H1 (cell line): Measurements from ENCODE around the gene HMCN2. TPM values are rescaled to one million over a fixed set of nuclear protein-coding genes. Genes with fewer than 3 reads are reported as not detected.

ENCODE experiments used
- CTCF ChIA-PET: fragments of 300-600 bp; sonication (Branson Sonifier 250); formaldehyde crosslinking; loops from one replicate; lab custom pipeline; 2021; ENCODE audit not compliant: partially characterized antibody; lab: Charles Lee
- POLR2A ChIA-PET: fragments of 300-600 bp; sonication (Branson Sonifier 250); formaldehyde crosslinking; loops from one replicate; lab custom pipeline; 2021; ENCODE audit warnings: inconsistent platforms; ENCODE audit not compliant: partially characterized antibody; lab: Charles Lee
- DNase-seq, 2 experiments: peaks; one replicate each; pipeline versions ENCODE4 v3.0.0 to v3.0.0-alpha.2; 2010 to 2022; ENCODE audit warnings: low spot score in 2 of 2, low read depth in 1 of 2, mixed read lengths in 1 of 2
- FAIRE-seq: peaks from 2 replicates; lab custom pipeline; 2011; peaks lifted over from hg19 to GRCh38; lab: Jason Lieb, UNC
- H2AFZ ChIP-seq: 2 replicates; pipeline ENCODE4 v1.8.1; 2012; ENCODE audit warnings: low read length, inconsistent platforms
- H2AK5ac ChIP-seq: 2 replicates; pipeline ENCODE4 v1.6.1; 2013; ENCODE audit warnings: low read depth, low read length
- H2BK120ac ChIP-seq: replicated peaks from 2 replicates; pipeline ENCODE3; 2013; ENCODE audit warnings: low read depth, low read length, inconsistent platforms
- H2BK12ac ChIP-seq: 2 replicates; pipeline ENCODE4 v1.6.1; 2013; ENCODE audit warnings: low read depth, low read length
- H2BK15ac ChIP-seq: 2 replicates; pipeline ENCODE4 v1.6.1; 2013; ENCODE audit warnings: low read length
- H2BK20ac ChIP-seq: 2 replicates; pipeline ENCODE4 v1.6.1; 2013; ENCODE audit warnings: low read length
- H2BK5ac ChIP-seq: 2 replicates; pipeline ENCODE4 v1.6.1; 2013; ENCODE audit warnings: low read depth, low read length
- H3K14ac ChIP-seq: 2 replicates; pipeline ENCODE4 v1.6.1; 2013; ENCODE audit warnings: inconsistent platforms; ENCODE audit not compliant: insufficient read length
- H3K18ac ChIP-seq: 2 replicates; pipeline ENCODE4 v1.6.1; 2013; ENCODE audit warnings: low read length; ENCODE audit errors: extremely low read depth
- H3K23ac ChIP-seq: 2 replicates; pipeline ENCODE4 v1.6.1; 2013; ENCODE audit warnings: inconsistent platforms; ENCODE audit not compliant: insufficient read length
- H3K23me2 ChIP-seq: 2 replicates; pipeline ENCODE4 v1.6.1; 2013; ENCODE audit warnings: low read depth, low read length
- H3K27ac ChIP-seq: 2 replicates; pipeline ENCODE4 v1.6.1; 2011; ENCODE audit warnings: low read depth, low read length, inconsistent platforms
- H3K27me3 ChIP-seq, 4 experiments: replicated peaks in 1 of 4; 1 replicate in 1 of 4; 2 replicates in 3 of 4; pipeline versions ENCODE4 v1.6.1 to v1.8.1; 2011 to 2013; ENCODE audit warnings: low read length in 3 of 4, mild to moderate bottlenecking in 3 of 4, inconsistent platforms in 2 of 4, mixed read lengths in 2 of 4, moderate library complexity in 1 of 4; ENCODE audit not compliant: control insufficient read depth in 3 of 4, insufficient read depth in 3 of 4; ENCODE audit errors: extremely low read depth in 1 of 4
- H3K36me3 ChIP-seq, 4 experiments: 2 replicates each; pipeline versions ENCODE4 v1.6.1 to v1.8.1; 2011 to 2013; ENCODE audit warnings: mild to moderate bottlenecking in 4 of 4, low read length in 3 of 4, moderate library complexity in 2 of 4, control low read depth in 1 of 4, inconsistent platforms in 1 of 4; ENCODE audit not compliant: insufficient read depth in 4 of 4, control insufficient read depth in 2 of 4
- H3K4ac ChIP-seq: replicated peaks from 2 replicates; pipeline ENCODE3; 2013; ENCODE audit warnings: low read length, low read depth, mixed read lengths, inconsistent platforms; ENCODE audit not compliant: insufficient read length
- H3K4me1 ChIP-seq, 4 experiments: replicated peaks in 1 of 4; 1 replicate in 1 of 4; 2 replicates in 3 of 4; pipeline versions ENCODE4 v1.6.1 to v1.8.1; 2011 to 2013; ENCODE audit warnings: low read length in 3 of 4, inconsistent platforms in 2 of 4, mixed read lengths in 1 of 4; ENCODE audit not compliant: insufficient read depth in 4 of 4, control insufficient read depth in 3 of 4
- H3K4me2 ChIP-seq, 2 experiments: 2 replicates each; pipeline versions ENCODE4 v1.6.1 to v1.8.1; 2011 to 2013; ENCODE audit warnings: low read depth in 2 of 2, low read length in 2 of 2, control low read depth in 1 of 2, inconsistent platforms in 1 of 2, mild to moderate bottlenecking in 1 of 2; ENCODE audit not compliant: insufficient read depth in 1 of 2
- H3K4me3 ChIP-seq, 4 experiments: fragments of 200-600, 300-600 bp in 1 of 4; sonication (generic), shearing (Covaris generic), sonication (Bioruptor Twin) in 1 of 4; 2 replicates each; pipeline versions ENCODE4 v1.5.1 to v1.8.1; 2011 to 2016; ENCODE audit warnings: low read length in 4 of 4, low read depth in 3 of 4, control low read depth in 2 of 4, inconsistent platforms in 2 of 4, mild to moderate bottlenecking in 2 of 4, mixed read lengths in 1 of 4, moderate library complexity in 1 of 4; ENCODE audit not compliant: insufficient read depth in 2 of 4; ENCODE audit errors: extremely low read depth in 1 of 4
- H3K56ac ChIP-seq: replicated peaks from 2 replicates; pipeline ENCODE3; 2013; ENCODE audit warnings: low read depth, mild to moderate bottlenecking, mixed read lengths, low read length, inconsistent platforms; ENCODE audit not compliant: insufficient read length
- H3K79me1 ChIP-seq: 2 replicates; pipeline ENCODE4 v1.6.1; 2013; ENCODE audit warnings: low read depth, low read length, control low read depth
- H3K79me2 ChIP-seq, 2 experiments: 2 replicates each; pipeline versions ENCODE4 v1.6.1 to v1.8.1; 2012 to 2013; ENCODE audit warnings: low read length in 2 of 2, mild to moderate bottlenecking in 2 of 2, inconsistent platforms in 1 of 2; ENCODE audit not compliant: insufficient read depth in 2 of 2, control insufficient read depth in 1 of 2
- H3K9ac ChIP-seq, 4 experiments: replicated peaks in 1 of 4; 1 replicate in 1 of 4; 2 replicates in 3 of 4; pipeline versions ENCODE4 v1.6.1 to v1.8.1; 2011 to 2013; ENCODE audit warnings: low read depth in 3 of 4, low read length in 3 of 4, control low read depth in 2 of 4, mild to moderate bottlenecking in 2 of 4, moderate library complexity in 2 of 4, inconsistent platforms in 1 of 4; ENCODE audit errors: extremely low read depth in 1 of 4
- H3K9me3 ChIP-seq, 2 experiments: 2 replicates each; pipeline versions ENCODE4 v1.6.1 to v1.8.1; 2012 to 2013; ENCODE audit warnings: mild to moderate bottlenecking in 2 of 2, moderate library complexity in 2 of 2, control low read depth in 1 of 2, inconsistent platforms in 1 of 2, low read depth in 1 of 2, low read length in 1 of 2, mixed read lengths in 1 of 2; ENCODE audit not compliant: insufficient read depth in 2 of 2
- H4K20me1 ChIP-seq, 2 experiments: replicated peaks in 1 of 2; 2 replicates each; pipeline versions ENCODE3 to v1.8.1; 2011 to 2013; ENCODE audit warnings: inconsistent platforms in 2 of 2, low read length in 2 of 2, mild to moderate bottlenecking in 1 of 2; ENCODE audit not compliant: insufficient read depth in 2 of 2, control insufficient read depth in 1 of 2
- H4K5ac ChIP-seq: 2 replicates; pipeline ENCODE4 v1.6.1; 2013; ENCODE audit warnings: low read length, low read depth, mixed read lengths, inconsistent platforms; ENCODE audit not compliant: insufficient read length
- H4K8ac ChIP-seq: 2 replicates; pipeline ENCODE4 v1.8.0; 2013; ENCODE audit warnings: mild to moderate bottlenecking, moderate library complexity, low read length, inconsistent platforms; ENCODE audit not compliant: insufficient read depth; ENCODE audit errors: extremely low read depth
- H4K91ac ChIP-seq: replicated peaks from 2 replicates; pipeline ENCODE3; 2013; ENCODE audit warnings: low read length, mixed read lengths, inconsistent platforms; ENCODE audit not compliant: insufficient read length
- CTBP2 ChIP-seq: IDR thresholded peaks from 2 replicates; pipeline ENCODE4 v1.7.0; 2011; ENCODE audit warnings: borderline replicate concordance, mild to moderate bottlenecking, moderate library complexity, mixed read lengths, low read length; ENCODE audit not compliant: insufficient read depth, insufficient read length
- MAX ChIP-seq: IDR thresholded peaks from 2 replicates; pipeline ENCODE4 v1.6.1; 2012; ENCODE audit warnings: inconsistent platforms
- WGBS, 2 experiments: shearing (Covaris generic) in 1 of 2; methylation state at CpG; one replicate each; pipeline versions ENCODE4 v1.1.6 to v1.1.7; 2013 to 2015; ENCODE audit warnings: low lambda C conversion rate in 2 of 2, mixed read lengths in 2 of 2, inconsistent platforms in 1 of 2, low coverage in 1 of 2, missing lambda C conversion rate in 1 of 2; ENCODE audit not compliant: insufficient replicate concordance in 2 of 2, insufficient coverage in 1 of 2, insufficient read length in 1 of 2; ENCODE audit errors: extremely low coverage in 1 of 2, missing lambda C conversion rate in 1 of 2; 5-methylcytosine and 5-hydroxymethylcytosine counted together
- polyA plus RNA-seq, 7 experiments: library from polyadenylated mRNA; depleted of rRNA in 3 of 7; stranded (reverse) in 5 of 7; unstranded in 2 of 7; fragments of >200 nt in 5 of 7; fragments of 200-250 nt in 2 of 7; gene quantifications; 1 replicate in 5 of 7; 2 replicates in 1 of 7; 4 replicates in 1 of 7; pipeline versions ENCODE4 v1.2.1 to v1.2.3, GENCODE V29; 2011 to 2013; ENCODE audit warnings: missing spikeins in 2 of 7, mixed read lengths in 2 of 7
- total RNA-seq: library from RNA; stranded (reverse); fragmentation: NEBNext Ultra II Directional; extraction: Animal tissue kit (Norgen Biotek cat#: 25700); gene quantifications from 2 replicates; pipeline ENCODE4 v1.2.1, GENCODE V29; 2021

The HMCN2 gene
- total and polyA plus RNA-seq, 2 of the 8 experiments (the other 6 are each of a cell fraction or from before 2014, with no cell fraction given) = 5.0 to 9.1 TPM

GRCh38 chr9:130467316-130467715 lies 201.8 kb downstream of the HMCN2 start:
- H3K4me2 ChIP-seq = no peak overlapping the region

More at GRCh38 chr9:130467316-130467715, 201.8 kb downstream of the HMCN2 start:
- Histone ChIP-seq H4K8ac (no peak overlapping the region; the same call in 1 of the 2 replicates), H2AFZ (no peak overlapping the region), H2BK120ac (no peak overlapping the region), H3K4ac (no peak overlapping the region), H2BK15ac (no peak overlapping the region), H2BK12ac (no peak overlapping the region), H3K79me1 (no peaks in the 10 kb centered on the region), H3K14ac (no peak overlapping the region), H2AK5ac (no peak overlapping the region), H3K4me1 (peaks cover 0 to 11% (median 0%) of the 10 kb centered on the region in 4 experiments; a peak in 3 of 7 replicates), H3K18ac (no peak overlapping the region; the same call in 1 of the 2 replicates), H3K27me3 (no peaks in the 10 kb centered on the region), H3K9ac (no peak overlapping the region), H2BK5ac (no peak overlapping the region), H3K27ac (no peak overlapping the region), H3K9me3 (no peaks in the 10 kb centered on the region), H2BK20ac (no peak overlapping the region), H4K20me1 (no peaks in the 10 kb centered on the region), H4K91ac (no peak overlapping the region), H3K36me3 (peaks cover 0 to 26% (median 0%) of the 10 kb centered on the region in 4 experiments; a peak in 2 of 8 replicates), H3K4me3 (no peak overlapping the region), H3K23me2 (no peaks in the 10 kb centered on the region), H4K5ac (no peak overlapping the region), H3K56ac (no peak overlapping the region), H3K79me2 (no peaks in the 10 kb centered on the region), H3K23ac (no peak overlapping the region)
- POLR2A ChIA-PET = interaction anchor here (1.1 to 1.6 kb wide), 2 partner anchors 24 to 28 kb away, joined by 3 read pairs; no protein-coding TSS in a partner anchor
- CTCF ChIA-PET = interaction anchor here (0.6 to 11.9 kb wide), 6 partner anchors 10 to 224 kb away, joined by 3 to 136 read pairs (median 10); no protein-coding TSS in a partner anchor
- DNase-seq = no peak
- no peak for FAIRE-seq
- TF ChIP-seq MAX = peak; percentile 51; the same call in 1 of the 2 replicates
- TF ChIP-seq CTBP2 = no peak
- 81% methylated on average over 13 of the region's 13 CpGs; no CpG with 5 or more reads in 1 of the 2 experiments for WGBS, 2 experiments
